ENCODE measurements around the gene TRIM14.
"Not testable (repeated sequence)": the region's sequence is repeated elsewhere in the genome, so short reads cannot be mapped to it uniquely, and the experiment has no call there.

TRIM14 gene

DNA sequence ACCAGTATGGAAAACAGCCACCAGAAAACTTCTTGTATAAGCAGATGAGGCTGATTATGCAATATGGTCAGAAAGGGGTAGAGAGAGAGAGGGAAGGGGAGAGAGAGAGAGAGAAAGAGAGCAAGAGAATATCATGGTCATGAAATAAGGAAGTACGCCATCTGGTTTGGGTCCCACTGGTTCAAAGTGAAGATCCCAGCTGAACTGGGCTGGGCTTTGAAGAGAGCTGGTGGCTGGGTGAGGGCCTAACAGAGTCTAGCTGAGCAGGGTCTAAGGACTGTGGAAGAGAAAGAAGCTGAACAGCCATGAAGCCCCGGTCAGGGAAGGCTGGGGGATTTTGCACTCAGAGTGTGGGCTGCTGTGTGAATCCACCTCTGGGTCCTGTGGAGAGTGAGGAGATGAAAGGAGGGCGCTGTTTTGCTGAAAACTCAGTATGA is 14.6 kb downstream of the TRIM14 start:
- no peak for DNase-seq

DNA sequence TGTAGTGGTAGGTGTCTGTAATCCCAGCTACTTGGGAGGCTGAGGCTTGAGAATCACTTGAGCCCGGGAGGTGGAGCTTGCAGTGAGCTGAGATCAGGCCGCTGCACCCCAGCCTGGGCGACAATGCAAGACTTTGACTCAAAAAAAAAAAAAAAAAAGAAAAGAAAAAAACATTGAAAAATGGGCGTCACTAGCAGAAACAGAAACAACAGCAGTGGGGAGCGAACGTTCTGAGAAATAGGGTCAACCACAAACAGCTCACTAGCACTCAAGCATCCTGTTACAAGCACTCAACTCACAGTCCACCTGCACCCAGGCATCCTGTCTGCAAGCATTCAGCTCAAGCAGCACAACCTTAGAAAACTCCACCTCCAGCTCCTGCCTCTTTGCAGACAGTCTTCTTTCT is 17.2 kb downstream of the TRIM14 start:
- peak; percentile 83 for DNase-seq

DNA sequence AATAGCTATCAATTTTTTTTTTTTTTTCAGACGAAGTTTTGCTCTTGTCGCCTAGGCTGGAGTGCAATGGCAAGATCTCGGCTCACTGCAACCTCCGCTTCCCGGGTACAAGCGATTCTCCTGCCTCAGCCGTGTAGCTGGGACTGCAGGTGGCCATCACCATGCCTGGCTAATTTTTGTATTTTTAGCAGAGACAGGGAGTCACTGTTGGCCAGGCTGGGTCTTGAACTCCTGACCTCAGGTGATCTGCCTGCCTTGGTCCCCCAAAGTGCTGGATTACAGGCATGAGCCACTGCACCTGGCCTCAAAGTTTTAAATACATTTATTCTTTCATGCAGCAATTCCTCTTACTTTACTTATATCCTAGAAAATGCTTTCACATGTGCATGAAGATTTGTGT is 17.6 kb downstream of the TRIM14 start:
- no peak for DNase-seq

DNA sequence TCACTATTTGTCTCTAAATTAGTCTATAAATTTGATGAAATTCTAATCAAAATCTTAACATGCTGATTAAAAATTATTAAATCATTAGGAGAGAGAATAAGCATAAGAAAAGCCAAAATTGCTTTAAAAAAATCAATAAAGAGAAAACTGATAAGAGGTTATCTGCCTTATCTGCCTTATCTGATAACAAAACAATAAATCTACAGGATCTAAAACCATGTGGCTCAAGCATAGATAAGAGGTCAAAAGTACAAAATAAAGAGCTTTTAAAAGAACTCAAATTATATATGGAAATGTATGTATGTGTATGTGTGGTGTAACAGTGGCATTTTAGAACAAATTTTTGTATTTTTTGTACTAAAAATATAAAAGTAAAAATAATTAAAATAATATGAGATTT is 18.6 kb downstream of the TRIM14 start:
- no peak for DNase-seq

DNA sequence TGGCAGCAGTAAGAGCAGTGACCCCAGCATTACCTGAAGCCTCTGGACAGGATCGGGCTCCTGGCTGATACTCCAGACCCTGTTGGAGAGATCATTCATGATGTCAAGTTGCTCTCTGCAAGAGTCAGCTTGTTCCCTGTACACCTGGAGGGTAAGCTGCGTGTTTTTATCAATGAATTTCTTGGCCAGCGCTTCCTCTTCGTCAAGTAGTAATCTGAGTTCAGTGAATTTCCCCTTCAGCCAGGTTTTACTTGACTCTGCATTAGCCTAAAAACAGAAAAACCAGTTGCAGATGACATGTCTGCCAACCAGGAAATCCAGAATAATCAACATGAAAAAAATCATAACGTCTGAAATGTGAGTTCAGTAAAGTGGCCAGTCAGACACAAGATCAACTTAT is 19.1 kb downstream of the TRIM14 start:
- DNase-seq, result no peak

DNA sequence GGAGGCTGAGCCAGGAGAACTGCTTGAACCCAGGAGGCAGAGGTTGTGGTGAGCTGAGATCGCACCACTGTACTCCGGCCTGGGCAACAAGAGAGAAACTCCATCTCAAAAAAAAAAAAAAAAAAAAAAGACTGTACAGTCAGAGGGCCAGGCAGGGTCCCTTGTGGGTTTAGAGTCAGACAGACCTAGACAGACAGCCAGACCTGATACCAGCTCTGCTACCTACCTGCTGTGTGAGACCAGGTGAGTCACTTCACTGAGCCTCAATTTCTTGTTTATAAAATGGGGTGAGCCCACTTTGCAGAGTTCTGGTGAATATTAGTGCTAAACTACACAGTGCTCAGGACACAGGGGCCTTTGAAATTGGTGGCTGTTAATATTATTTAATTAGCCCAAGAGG is 19.7 kb downstream of the TRIM14 start:
- no peak for DNase-seq

DNA sequence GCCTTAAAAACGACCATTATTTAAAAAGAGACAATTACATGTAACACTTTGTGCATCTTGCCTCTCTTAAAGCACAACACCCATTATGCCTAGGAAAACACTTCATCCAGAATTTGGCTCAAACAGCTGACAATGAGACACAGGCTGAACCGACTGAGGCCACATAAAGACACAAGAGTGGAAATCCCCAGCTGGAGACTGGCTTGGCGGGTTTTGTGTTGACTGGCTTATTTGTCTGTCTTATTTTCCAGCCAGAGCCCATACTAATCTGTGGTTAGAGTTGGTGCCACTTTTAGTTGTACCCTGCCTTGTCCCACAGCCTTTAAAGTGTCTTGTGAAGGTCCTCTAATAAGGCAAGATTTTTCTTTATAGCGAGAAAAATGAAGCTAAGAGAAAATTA is 21.2 kb downstream of the TRIM14 start:
- DNase-seq, result no peak

DNA sequence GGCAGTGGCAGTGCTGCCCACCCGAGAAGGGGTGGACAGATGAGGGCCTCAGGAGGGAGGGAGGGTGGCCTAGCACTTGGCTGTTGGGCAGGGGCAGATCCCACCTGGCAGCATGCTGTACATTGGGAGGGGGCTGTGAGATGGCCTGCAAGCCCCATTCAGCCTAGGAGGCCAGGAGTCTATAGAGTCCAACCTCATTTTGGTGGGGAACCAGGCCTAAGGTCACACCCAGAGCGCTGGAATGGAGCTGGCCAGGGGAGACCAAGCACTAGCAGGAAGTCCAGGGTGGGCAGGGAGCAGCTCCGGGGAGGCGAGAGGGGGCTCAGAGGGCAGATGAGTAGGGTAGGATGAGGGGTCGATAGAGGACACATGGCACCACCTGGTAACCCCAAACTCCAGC is 22.9 kb downstream of the TRIM14 start:
- no peak for DNase-seq

DNA sequence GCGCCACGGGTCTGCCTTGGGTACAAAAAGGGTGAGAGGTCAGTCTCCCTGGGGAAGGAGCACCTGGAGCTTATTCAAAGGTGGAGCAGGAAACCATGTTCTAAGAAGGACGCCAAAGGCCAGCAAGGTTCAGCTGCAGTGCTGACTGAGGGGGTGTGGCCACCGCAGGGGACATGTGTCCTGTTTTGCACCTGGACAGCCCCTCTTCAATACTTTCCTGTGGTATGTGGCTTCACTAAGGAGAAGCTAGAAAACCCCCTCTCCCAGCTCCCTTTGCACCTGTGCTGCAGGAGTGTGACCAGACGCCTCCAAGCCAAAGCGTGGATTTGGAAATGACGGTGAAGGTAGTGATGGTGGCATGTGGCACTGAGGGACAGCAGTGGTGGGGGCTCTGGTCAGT is 23.6 kb downstream of the TRIM14 start:
- DNase-seq, result no peak

DNA sequence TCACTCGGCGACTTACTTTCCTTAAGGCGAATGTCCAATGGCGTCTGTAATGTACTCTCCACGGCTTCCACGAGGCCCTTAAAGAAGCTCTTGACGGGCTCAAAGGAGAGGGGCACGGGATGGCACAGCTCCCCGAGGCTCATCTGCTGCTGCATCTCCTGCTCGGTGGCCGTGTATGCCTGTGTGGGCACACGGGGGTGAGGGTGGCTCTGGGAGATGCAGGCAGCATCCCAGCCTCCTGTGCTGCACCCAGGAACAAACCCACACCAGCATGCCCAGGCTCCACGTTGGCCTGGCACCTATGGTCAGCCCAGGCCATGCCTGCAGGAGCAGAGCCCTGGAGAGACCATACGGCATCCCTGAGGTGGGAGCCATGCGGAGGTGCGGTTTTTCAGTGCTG is 24.2 kb downstream of the TRIM14 start:
- DNase-seq, result no peak

DNA sequence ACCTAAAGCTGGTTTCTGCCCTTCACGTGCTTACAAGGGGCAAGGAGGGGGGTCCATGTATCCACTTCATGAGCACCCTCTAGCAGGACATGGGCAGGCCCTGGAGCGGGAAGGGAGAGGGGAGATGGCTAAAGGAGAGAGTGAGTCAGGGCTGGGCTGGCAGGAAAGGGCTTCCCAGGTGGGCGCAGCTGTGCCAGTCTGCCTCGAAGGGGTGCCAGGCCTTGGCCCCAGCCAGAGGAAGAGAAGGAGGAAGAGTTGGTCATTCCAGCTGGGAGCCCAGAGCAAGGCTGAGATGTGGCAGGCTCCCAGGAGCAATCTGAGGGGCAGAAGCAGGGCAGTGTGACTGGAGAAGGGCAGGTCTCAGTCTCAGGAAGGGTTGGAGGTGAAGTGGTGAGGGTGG is 24.7 kb downstream of the TRIM14 start:
- no peak for DNase-seq

DNA sequence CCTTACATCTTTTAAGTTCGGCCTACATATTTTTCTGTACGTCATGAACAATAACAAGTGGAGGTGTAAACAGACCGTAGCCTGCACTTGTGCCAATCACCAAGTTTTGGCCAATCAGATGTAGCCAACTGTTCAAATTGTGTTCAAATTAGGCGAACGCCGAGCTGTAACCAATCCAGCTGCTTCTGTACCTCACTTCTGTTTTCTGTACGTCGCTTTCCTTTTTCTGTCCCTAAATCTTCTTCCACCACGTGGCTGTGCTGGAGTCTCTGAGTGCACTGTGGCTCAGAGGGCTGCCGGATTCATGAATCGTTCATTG is 26.4 kb downstream of the TRIM14 start:
- DNase-seq, result no peak

DNA sequence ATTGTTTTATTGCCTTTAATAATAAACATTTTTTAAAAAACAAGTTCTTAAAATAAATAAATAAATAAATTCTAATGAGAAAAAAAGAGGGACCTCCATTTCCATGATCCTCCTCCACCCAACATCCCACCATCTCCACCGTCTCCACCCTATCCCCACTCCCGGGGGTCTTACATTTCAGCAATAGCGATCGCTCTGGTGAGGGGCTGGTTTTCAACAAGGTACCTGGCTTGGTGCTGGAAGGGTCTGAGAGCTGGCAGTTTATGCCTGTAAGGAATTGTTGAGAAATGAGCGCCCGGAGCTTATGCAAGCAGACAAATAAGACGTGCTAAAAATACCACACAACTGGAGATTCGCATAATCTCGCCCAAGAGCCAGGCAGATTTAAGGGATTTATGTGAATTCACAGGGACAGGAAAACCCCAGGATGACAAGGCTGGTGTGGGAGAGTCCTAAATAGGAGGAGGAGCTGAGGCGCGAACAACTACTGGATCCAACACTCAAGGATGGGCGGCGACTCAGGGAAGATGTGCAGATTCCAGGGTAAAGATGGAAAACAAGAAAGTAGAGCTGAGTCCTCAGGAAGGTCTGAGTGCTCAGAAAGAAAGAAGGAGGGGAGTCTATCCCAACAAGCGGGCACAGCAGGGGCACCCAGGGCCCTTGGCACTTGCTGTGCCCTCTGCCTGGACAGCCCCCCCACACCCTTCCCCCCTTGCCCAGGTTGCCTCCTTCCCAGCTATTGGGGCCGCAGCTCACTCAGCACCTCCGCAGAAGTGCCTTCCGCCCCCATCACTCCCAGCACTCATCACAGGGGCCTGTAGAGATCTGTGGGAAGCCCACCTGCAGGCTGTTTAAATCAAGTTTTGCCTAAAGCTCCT is 27.0 kb downstream of the TRIM14 start:
- DNase-seq, result no peak

DNA sequence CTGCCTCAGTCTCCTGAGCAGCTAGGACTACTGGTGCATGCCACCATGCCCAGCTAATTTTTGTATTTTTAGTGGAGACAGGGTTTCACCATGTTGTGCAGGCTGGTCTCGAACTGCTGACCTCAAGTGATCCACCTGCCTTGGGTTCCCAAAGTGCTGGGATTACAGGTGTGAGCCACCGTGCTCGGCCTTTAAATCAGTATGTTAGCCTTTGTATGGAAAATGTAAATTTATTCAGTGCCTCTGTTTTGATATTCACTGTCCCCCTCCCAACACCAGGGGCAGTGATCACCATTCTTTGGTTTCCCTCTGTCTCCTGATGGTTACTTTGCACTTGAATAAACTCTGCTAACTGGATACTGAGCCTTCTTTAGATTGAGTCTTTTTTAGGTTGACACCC is 28.3 kb downstream of the TRIM14 start:
- not testable (repeated sequence) for DNase-seq

DNA sequence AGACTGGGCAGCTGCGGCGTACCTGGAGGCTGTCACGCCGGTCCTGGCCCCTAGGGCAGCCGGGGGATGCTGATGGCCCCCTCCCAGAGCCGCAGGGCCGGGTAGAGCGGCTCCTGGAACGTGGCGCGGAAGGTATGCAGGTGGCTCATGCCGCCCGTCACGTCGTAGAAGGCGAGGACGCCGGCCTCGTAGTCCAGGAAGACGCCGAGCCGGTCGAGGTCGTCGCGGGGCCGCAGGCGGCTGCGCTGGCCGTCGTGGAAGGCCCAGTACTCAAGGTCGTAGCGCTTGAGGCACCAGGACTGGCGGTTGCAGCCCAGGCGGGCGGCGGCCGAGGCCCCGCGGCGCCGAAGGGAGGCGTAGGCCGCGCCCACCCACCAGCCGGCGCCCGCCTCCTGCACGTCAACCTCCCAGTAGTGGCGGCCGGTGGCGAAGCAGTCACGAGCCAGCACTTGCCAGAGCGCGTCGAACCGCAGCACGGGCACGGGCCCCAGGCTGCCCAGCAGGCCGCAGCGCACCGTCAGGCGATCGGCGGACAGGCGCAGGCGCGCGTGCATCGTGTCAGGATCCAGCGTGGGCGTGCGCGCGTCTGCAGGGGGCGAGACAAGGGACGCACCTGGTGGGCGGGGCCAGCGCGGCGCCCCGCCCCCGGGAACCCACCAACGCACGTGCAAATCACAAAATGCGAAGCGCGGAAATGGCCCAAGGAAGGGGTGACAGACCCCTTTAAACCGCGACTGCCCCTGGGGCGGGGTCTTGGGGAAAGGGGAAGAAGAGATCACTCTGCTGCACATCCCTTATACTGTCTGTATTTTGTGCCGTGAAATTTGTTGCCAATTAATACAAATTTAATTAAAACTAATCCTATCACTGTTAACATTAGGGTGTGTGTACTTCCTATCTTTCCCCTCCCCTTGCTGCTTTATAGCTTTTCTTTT is 31.3 kb downstream of the TRIM14 start:
- peak; percentile 30 for DNase-seq

DNA sequence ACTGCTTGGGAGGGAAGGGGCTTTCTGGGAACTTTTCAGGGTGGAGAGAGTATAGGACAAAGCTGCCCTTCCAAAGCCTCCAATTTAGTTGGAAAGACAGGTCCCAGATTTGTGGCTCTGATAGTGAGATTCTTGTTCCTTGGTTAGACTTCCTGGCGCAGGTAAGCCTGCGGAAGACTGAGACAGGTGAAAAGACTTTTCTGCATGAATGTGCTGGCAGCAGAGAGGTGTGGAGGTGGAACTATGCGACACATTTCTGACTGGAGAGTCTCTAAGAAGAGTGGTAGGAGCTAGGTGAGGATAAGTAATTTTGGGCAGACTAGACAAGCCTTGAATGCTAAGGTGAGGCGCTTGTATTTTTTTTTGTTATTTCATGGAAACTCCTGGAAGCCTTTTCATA is 32.6 kb downstream of the TRIM14 start:
- DNase-seq, result no peak

DNA sequence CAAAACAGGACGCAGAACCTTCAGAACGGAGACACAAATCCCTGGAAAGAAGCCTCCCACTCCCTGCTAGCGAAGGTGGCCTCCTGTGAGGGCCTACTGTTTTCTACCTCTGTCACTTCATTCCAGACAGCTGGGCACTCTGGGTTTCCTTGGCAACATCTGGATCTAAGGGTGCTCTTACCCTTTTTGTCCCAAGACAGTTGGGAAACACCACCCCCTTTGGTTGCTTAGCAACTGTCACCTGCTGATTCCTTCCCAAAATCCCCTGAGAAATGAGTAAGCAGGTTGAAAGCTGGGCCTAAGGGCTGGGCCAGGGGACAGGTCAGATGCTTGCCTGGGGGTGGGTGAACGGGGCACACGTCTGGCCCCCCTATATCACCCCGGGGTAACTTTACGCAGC is 33.1 kb downstream of the TRIM14 start:
- no peak for DNase-seq

DNA sequence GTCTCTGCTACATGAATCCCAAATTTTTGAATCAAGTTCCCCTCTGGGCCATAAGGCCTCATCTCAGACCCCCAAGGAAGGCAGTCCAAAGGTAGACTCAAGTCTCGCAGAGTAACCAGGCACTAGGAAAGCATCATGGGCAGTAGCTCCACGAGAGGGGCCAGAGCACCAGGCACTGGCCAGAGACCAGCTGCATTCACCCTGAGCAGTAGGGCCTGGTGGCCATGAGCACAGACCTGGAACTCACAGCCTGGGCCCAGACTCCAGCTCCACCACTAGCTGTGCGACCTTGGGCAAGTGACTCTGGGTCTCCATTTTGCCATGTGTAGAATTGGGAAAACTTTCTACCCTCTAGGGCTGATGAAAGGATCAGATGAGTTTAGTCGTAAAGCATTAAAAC is 34.0 kb downstream of the TRIM14 start:
- no peak for DNase-seq

DNA sequence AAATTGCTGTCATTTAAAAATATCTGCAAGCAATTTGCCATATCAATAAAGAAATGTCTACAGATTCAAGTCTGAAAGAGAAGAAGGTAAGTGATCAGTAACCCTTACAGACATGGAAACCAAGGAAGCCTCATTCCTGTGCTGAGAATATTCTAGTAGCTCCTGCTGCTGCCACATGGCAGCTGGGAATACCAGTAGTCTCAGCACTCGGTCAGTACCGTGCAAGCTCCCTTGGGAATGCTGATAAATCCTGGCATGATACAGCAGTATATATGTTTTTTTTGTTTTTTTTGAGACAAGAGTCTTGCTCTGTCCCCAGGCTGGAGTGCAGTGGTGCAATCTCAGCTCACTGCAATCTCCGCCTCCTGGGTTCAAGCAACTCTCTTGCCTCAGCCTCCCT is 34.6 kb downstream of the TRIM14 start:
- DNase-seq, result no peak

DNA sequence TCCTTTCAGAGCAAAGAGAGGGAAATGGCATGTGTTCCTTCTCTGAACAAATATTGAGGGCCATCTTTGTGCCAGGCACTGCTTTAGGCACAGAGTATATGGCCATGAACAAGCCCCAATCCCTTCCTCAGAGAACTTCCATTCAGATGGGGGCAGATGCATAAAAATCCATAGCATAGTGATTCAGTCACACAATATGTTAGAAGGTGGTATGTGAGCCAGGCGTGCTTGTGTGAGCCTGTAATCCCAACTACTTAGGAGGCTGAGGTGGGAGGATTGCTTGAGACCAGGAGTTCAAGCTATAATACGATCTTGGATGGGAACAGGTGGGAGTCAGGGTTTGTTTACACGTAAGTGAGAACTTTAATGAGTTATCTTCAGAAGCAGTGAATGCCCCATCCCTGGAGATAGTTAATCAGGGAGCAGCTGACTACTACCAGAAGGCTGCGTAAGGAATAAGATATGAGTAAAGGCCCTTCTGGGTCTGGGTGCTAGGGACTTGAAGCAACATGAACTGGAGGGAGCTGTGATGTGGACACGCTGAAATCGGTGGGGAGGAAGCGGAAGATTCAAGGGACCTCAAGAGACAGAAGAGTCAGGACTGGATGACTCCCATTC is 35.3 kb downstream of the TRIM14 start:
- no peak for DNase-seq

DNA sequence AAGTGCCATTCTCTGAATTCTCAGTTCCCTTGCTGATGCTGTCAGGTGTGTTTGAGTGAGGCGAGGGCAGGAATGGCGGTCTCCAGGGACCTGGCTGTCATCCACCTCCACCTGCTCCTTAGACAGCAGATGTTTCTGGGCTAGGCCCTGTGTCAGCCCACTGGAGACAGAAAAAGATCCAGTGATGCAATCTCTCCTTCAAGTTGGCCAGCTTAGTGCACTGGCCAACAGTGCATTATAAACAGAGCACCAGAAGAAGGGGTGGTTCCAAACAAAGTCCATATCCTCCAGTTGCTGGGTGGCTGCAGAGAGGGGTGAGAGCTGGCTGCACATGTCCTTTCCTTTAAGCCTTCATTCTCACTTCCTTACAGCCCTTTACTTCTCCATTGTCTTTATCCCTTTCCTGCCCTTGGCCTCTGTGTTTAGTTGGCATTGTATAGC is 35.9 kb downstream of the TRIM14 start:
- no peak for DNase-seq

DNA sequence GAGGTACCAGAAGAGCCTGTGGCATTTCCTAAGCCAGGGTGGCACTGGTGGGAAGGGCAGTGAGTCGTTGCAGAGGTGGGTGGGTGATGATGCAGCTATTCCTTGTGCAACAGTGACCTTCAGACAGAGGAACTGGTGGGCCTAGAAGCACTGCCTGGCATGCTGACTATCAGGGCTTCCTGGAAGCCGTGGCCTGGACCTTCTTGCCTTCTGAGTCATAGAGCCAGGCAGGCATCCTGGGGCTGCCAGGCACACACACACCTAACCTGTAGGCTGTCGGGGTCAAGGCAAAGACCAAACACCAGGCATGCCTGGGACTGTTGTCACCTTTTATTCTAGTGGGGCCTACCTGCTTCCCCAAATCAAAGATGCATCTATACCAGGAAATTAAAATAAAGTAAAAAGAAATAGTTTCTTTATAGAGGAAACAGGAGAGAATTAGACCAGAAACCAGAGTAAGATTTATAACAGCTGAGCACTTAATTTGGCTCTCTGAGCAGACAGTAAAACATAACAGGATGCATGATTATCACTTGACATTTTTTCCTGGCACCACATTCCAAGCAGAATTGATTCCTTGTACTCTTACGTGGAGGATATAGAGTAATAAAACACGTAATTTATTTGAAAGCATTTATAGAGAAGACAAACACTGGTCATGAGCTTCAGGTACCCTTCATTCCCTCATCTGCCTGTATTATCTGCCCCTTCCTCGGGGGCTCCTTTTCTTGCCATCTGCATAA is 37.4 kb downstream of the TRIM14 start:
- DNase-seq, result no peak

DNA sequence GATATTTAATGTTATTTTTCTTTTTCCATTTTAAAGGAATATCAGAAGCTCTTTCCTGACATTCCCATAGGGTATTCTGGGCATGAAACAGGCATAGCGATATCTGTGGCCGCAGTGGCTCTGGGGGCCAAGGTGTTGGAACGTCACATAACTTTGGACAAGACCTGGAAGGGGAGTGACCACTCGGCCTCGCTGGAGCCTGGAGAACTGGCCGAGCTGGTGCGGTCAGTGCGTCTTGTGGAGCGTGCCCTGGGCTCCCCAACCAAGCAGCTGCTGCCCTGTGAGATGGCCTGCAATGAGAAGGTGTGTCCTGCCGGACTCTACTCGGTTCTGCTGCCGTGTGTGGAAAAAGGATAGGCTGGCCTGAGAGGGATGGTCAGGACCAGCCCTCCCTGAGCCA is 38.2 kb downstream of the TRIM14 start:
- DNase-seq, result no peak

All from activated gamma-delta T cell treated with Interleukin-2 at 50 U/mL for 16 hours (primary cell).